Endothelial cell (in vitro differentiated cells): ENCODE data around the gene CDYL. TPM values are rescaled to one million over a fixed set of nuclear protein-coding genes. Genes with fewer than 3 reads are reported as not detected.
A peak's percentile ranks its signal among the peaks of the same experiment; 100 is the strongest.

ENCODE experiments used
- DNase-seq: peaks from one replicate; pipeline ENCODE4 v3.0.0; 2021; ENCODE audit warnings: low spot score
- H3K27ac Mint-ChIP-seq: one replicate; pipeline ENCODE4 v1.8.0; 2021; ENCODE audit warnings: mixed read lengths, inconsistent platforms; ENCODE audit not compliant: unreplicated experiment
- H3K27me3 Mint-ChIP-seq: one replicate; pipeline ENCODE4 v1.8.0; 2021; ENCODE audit warnings: mild to moderate bottlenecking, moderate library complexity, mixed read lengths, inconsistent platforms; ENCODE audit not compliant: unreplicated experiment
- H3K36me3 Mint-ChIP-seq: one replicate; pipeline ENCODE4 v1.8.0; 2021; ENCODE audit warnings: mild to moderate bottlenecking, low read depth, mixed read lengths, inconsistent platforms; ENCODE audit not compliant: unreplicated experiment
- H3K4me1 Mint-ChIP-seq: one replicate; pipeline ENCODE4 v1.8.0; 2021; ENCODE audit warnings: mild to moderate bottlenecking, mixed read lengths, inconsistent platforms; ENCODE audit not compliant: unreplicated experiment
- H3K4me3 Mint-ChIP-seq: one replicate; pipeline ENCODE4 v1.8.0; 2021; ENCODE audit warnings: mild to moderate bottlenecking, mixed read lengths, inconsistent platforms; ENCODE audit not compliant: unreplicated experiment
- H3K9me3 Mint-ChIP-seq: one replicate; pipeline ENCODE4 v1.8.0; 2021; ENCODE audit warnings: mixed read lengths, inconsistent platforms; ENCODE audit not compliant: unreplicated experiment
- total RNA-seq: library from RNA; stranded (reverse); fragmentation: NEBNext Ultra II Directional; extraction: Animal tissue kit (Norgen Biotek cat#: 25700); gene quantifications from one replicate; pipeline ENCODE4 v1.2.1, GENCODE V29; 2021; ENCODE audit not compliant: unreplicated experiment
- TF ChIP-seq, protein P1 (sequence below): fragments of 200-600 bp; sonication (generic); IDR thresholded peaks from one replicate; pipeline ENCODE4 v1.5.0; 2021; ENCODE audit warnings: antibody characterized with exemption; ENCODE audit not compliant: unreplicated experiment

The CDYL gene
- total RNA-seq, 1 donor from 2014 or later = 66.7 TPM

DNA sequence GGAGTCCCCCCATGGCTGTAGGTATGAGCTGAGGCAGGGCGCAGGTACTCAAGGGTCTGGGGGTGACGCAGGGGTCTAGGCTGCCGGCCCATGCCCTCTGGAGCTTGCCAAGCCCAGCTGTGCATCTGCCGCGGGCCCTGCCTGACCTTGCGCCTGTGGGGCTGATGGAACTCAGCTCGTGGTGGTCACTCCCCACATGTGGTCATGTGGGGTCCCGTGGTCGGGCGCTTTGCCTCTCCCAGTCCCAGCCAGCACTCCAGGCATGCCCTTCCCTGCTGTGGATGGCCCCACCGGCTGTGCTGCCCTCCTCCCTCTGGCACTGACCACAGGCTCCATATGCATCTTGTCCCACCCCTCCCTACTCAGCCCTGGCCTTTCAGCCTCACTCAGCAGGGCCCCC, 170.3 kb downstream of the CDYL start:
- Mint-ChIP-seq H3K4me1 (peaks cover 16% of the 10 kb centered on the region), H3K4me3 (no peak overlapping the region), H3K27ac (no peak overlapping the region), H3K36me3 (peaks cover 36% of the 10 kb centered on the region), H3K27me3 (peaks cover 11% of the 10 kb centered on the region), H3K9me3 (no peaks in the 10 kb centered on the region)
- no peak for DNase-seq
- TF ChIP-seq, protein P1, sequence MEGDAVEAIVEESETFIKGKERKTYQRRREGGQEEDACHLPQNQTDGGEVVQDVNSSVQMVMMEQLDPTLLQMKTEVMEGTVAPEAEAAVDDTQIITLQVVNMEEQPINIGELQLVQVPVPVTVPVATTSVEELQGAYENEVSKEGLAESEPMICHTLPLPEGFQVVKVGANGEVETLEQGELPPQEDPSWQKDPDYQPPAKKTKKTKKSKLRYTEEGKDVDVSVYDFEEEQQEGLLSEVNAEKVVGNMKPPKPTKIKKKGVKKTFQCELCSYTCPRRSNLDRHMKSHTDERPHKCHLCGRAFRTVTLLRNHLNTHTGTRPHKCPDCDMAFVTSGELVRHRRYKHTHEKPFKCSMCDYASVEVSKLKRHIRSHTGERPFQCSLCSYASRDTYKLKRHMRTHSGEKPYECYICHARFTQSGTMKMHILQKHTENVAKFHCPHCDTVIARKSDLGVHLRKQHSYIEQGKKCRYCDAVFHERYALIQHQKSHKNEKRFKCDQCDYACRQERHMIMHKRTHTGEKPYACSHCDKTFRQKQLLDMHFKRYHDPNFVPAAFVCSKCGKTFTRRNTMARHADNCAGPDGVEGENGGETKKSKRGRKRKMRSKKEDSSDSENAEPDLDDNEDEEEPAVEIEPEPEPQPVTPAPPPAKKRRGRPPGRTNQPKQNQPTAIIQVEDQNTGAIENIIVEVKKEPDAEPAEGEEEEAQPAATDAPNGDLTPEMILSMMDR = no peak

DNA sequence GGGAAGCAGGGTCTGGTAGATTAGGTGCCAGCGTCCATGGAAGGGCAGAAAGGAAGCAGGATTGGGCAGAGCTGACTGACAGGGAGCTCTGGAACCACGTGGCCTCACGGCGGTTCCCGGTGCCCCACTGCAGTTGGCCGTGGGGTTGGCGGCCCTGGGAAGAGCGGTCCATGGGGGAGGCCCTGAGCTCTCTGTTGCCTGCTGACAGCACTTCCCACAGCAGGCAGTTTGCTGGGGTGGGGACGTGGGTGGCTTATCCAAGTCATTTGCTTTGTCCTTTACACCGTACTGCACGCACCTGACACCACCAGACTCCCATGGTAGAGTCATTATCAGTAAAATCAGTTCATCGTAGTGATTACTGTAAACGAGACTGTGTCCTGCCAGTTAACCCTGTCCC, 171.5 kb downstream of the CDYL start:
- peaks cover 11% of the 10 kb centered on the region for H3K27me3 Mint-ChIP-seq
- H3K4me1 Mint-ChIP-seq = peaks cover 13% of the 10 kb centered on the region
- no peaks in the 10 kb centered on the region for H3K9me3 Mint-ChIP-seq
- peaks cover 41% of the 10 kb centered on the region for H3K36me3 Mint-ChIP-seq
- no peak overlapping the region for H3K27ac Mint-ChIP-seq
- no peak for DNase-seq
- H3K4me3 Mint-ChIP-seq = no peak overlapping the region
- TF ChIP-seq, protein P1 = no peak

DNA sequence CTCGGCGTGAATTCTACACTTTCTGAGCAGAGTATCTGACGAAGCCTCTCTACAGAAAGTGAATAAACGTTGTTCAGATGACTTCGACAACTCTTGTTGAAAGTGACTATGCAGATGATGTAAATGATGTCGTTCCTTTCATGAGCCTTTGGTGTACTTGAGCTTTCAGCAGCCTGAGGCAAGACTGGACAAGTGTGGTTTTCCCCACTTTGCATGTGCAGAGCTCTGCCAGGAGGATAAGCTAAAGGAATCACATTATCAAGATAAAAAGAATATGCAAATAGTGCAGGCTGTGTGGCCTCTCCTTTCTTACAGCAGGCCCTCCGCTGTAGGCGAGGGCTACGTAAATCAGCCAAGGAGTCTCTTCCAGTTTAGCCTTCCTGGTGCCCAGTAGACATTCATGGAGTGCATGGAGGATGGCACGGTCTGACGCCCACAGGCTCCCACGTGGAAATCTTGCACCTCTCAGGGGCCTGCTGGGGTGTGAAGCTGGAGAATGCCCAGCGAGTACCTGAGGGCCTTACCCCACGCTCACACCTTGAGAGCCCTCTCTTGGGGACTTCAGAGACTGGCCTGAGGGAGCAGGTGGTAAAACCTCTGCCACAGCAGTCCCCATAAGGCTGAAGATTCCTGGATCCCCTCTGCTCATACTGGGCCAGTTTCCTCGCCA, 172.7 kb downstream of the CDYL start:
- H3K27ac Mint-ChIP-seq = no peak overlapping the region
- H3K27me3 Mint-ChIP-seq = peaks cover 11% of the 10 kb centered on the region
- H3K9me3 Mint-ChIP-seq = no peaks in the 10 kb centered on the region
- H3K4me1 Mint-ChIP-seq = peaks cover 13% of the 10 kb centered on the region
- DNase-seq = no peak
- no peak overlapping the region for H3K4me3 Mint-ChIP-seq
- H3K36me3 Mint-ChIP-seq = peaks cover 44% of the 10 kb centered on the region
- TF ChIP-seq, protein P1 = no peak

DNA sequence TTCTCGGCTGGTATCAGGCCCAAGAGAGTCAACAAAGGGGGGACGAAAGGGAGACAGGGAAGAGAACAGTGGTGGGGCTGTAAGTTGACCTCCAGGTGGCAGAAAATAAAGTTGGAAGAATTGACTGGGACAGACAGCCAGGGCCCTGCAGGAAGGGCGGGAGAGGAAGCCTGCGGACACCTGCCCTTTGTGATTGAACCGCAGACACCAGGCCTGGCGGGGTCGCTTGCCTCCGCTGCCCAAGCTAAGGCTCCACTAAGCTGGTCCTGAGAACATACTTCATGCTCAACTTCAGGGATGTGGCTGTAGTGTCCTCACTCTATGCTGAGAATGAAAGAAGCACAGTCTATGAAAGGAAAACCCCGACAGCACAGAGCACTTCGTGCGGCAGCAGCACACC, 173.9 kb downstream of the CDYL start:
- H3K4me3 Mint-ChIP-seq = peak overlapping the region; percentile 15
- no peaks in the 10 kb centered on the region for H3K9me3 Mint-ChIP-seq
- H3K27ac Mint-ChIP-seq = no peak overlapping the region
- no peak for DNase-seq
- peaks cover 34% of the 10 kb centered on the region for H3K36me3 Mint-ChIP-seq
- H3K27me3 Mint-ChIP-seq = peaks cover 10% of the 10 kb centered on the region
- TF ChIP-seq, protein P1 = no peak
- H3K4me1 Mint-ChIP-seq = peaks cover 13% of the 10 kb centered on the region

DNA sequence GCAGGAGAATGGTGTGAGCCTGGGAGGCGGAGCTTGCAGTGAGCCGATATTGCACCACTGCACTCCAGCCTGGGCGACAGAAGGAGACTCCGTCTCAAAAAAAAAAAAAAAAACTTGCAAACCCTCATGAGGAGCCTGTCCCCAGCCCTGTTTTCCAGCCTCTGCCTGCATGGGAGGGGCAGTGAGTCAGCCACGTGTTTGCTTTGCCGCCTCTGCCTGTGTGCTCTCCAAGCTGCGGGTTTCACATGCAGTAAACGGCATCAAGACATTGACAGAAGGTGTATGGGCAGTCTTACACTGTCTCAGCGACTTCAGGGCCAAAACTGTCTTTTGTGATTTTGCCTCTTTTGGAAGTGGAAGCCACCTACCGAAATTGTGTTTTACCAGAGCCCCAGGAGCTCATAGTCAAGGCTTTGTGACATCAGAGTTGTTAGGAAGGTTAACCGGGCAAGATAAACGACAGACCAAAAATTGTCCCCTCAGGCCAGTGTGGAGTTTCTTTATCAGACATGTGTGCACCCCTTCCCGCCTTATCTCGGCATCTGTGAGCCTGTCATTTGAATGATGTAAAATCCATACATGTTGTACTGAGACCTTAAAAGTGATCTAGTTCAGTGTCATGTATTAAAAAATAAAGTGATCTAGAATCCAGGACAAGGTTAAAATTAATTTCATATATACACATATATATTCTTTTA, 174.8 kb downstream of the CDYL start:
- peaks cover 34% of the 10 kb centered on the region for H3K36me3 Mint-ChIP-seq
- no peak for DNase-seq
- H3K4me3 Mint-ChIP-seq = no peak overlapping the region
- no peak overlapping the region for H3K27ac Mint-ChIP-seq
- peaks cover 5% of the 10 kb centered on the region for H3K27me3 Mint-ChIP-seq
- H3K9me3 Mint-ChIP-seq = no peaks in the 10 kb centered on the region
- H3K4me1 Mint-ChIP-seq = peaks cover 13% of the 10 kb centered on the region
- TF ChIP-seq, protein P1 = no peak
